ENCODE measurements around the gene POLA2. TPM values are rescaled to one million over a fixed set of nuclear protein-coding genes. Genes with fewer than 3 reads are reported as not detected.
A peak's percentile ranks its signal among the peaks of the same experiment; 100 is the strongest.

POLA2 gene
- total and polyA plus RNA-seq, 9 of the 15 experiments (the other 6 are each of a cell fraction or from before 2014, with no cell fraction given) = 2.7 to 134 (median 44.4) TPM

DNA sequence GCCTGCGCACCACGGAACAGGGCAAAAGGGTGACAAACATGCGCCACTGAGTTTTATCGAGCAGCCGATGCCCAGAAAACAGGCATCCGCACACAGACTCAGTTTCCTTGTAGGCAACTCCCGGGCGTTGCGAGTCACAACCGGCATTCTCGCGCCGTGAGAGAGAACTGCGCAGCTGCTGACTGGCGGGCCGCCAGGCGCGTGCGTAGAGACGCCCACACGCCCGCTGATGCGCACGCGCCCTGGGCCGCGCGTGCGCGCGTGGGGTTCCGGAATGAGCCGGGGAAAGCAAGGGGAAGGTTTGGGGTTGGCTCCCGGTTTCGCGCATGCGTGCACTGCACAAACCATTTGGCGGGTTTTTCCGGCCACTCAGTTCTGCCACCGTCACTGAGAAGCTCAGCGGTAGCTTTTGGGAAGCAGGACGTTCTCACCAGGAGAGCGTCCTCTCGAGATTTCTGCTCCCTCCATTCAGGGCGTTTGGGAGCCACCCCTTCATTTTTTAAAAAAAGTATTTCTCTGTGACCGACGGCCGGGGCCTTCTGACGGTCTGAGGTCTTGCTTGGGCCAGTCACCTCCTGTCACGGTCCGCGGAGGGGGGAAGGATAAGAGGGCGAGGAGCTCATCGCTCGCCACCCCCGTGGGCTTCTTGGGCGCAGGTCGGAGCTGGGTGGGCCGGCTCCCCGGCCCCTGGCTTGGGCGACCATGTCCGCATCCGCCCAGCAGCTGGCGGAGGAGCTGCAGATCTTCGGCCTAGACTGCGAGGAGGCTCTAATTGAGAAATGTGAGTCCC lies at the start of gene POLA2 (continued):
- 0 out of 2 replicates have a peak, but pooled peaks have one; percentile 41 for TF ChIP-seq ZNF511 (CRISPR knock-in tag; IDR thresholded peaks at IDR 0.05)
- TF ChIP-seq LCOR (CRISPR knock-in tag; IDR thresholded peaks at IDR 0.05) = peak; percentile 17; the same call in 1 of the 2 replicates
- TF ChIP-seq ZNF23 (CRISPR knock-in tag; IDR thresholded peaks at IDR 0.05) = no peak
- no peak for TF ChIP-seq NFATC3 (IDR thresholded peaks at IDR 0.05)
- no peak for TF ChIP-seq RNF219 (CRISPR knock-in tag; IDR thresholded peaks at IDR 0.05)
- TF ChIP-seq ZFPM2 (CRISPR knock-in tag; IDR thresholded peaks at IDR 0.05) = no peak
- TF ChIP-seq, protein P1, sequence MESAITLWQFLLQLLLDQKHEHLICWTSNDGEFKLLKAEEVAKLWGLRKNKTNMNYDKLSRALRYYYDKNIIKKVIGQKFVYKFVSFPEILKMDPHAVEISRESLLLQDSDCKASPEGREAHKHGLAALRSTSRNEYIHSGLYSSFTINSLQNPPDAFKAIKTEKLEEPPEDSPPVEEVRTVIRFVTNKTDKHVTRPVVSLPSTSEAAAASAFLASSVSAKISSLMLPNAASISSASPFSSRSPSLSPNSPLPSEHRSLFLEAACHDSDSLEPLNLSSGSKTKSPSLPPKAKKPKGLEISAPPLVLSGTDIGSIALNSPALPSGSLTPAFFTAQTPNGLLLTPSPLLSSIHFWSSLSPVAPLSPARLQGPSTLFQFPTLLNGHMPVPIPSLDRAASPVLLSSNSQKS (CRISPR knock-in tag; IDR thresholded peaks at IDR 0.05) = no peak
- TF ChIP-seq POLR3G (IDR thresholded peaks at IDR 0.05; ENCODE audit: extremely low read depth, insufficient read length, insufficient replicate concordance) = no peak
- TF ChIP-seq PHF21A (IDR thresholded peaks at IDR 0.05; ENCODE audit: borderline replicate concordance, low read depth) = no peak
- no peak for TF ChIP-seq CSDE1 (IDR thresholded peaks at IDR 0.05)
- TF ChIP-seq MCM2 (IDR thresholded peaks at IDR 0.05; ENCODE audit: low read depth) = no peak
- TF ChIP-seq FOXJ3 (CRISPR knock-in tag; IDR thresholded peaks at IDR 0.05) = no peak
- no peak for TF ChIP-seq GATA2 (CRISPR knock-in tag; IDR thresholded peaks at IDR 0.05)
- TF ChIP-seq SAFB (IDR thresholded peaks at IDR 0.05; ENCODE audit: borderline replicate concordance, low read depth, low read length) = no peak
- TF ChIP-seq, protein P2, sequence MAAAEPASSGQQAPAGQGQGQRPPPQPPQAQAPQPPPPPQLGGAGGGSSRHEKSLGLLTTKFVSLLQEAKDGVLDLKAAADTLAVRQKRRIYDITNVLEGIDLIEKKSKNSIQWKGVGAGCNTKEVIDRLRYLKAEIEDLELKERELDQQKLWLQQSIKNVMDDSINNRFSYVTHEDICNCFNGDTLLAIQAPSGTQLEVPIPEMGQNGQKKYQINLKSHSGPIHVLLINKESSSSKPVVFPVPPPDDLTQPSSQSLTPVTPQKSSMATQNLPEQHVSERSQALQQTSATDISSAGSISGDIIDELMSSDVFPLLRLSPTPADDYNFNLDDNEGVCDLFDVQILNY (CRISPR knock-in tag; IDR thresholded peaks at IDR 0.05) = no peak
- TF ChIP-seq, protein P3, sequence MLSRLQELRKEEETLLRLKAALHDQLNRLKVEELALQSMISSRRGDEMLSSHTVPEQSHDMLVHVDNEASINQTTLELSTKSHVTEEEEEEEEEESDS (CRISPR knock-in tag; IDR thresholded peaks at IDR 0.05) = no peak
- TF ChIP-seq TOE1 (IDR thresholded peaks at IDR 0.05; ENCODE audit: borderline replicate concordance) = no peak
- no peak for TF ChIP-seq TOE1 (CRISPR knock-in tag; IDR thresholded peaks at IDR 0.05; ENCODE audit: borderline replicate concordance, low read depth)
- TF ChIP-seq RHOXF2B (CRISPR knock-in tag; conservative IDR thresholded peaks at IDR 0.05) = no peak
- no peak for TF ChIP-seq ILF3 (IDR thresholded peaks at IDR 0.05; ENCODE audit: borderline replicate concordance)
- no peak for TF ChIP-seq MAFF (IDR thresholded peaks at IDR 0.05; ENCODE audit: low read length)
- no peak for TF ChIP-seq STAT5B (CRISPR knock-in tag; IDR thresholded peaks at IDR 0.05)
- no peak for TF ChIP-seq ZNF778 (CRISPR knock-in tag; IDR thresholded peaks at IDR 0.05)
- TF ChIP-seq, protein P4, sequence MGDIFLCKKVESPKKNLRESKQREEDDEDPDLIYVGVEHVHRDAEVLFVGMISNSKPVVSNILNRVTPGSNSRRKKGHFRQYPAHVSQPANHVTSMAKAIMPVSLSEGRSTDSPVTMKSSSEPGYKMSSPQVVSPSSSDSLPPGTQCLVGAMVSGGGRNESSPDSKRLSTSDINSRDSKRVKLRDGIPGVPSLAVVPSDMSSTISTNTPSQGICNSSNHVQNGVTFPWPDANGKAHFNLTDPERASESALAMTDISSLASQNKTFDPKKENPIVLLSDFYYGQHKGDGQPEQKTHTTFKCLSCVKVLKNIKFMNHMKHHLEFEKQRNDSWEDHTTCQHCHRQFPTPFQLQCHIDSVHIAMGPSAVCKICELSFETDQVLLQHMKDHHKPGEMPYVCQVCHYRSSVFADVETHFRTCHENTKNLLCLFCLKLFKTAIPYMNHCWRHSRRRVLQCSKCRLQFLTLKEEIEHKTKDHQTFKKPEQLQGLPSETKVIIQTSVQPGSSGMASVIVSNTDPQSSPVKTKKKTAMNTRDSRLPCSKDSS (IDR thresholded peaks at IDR 0.05; ENCODE audit: low read depth, partially characterized antibody) = no peak
